Measurements from ENCODE around the gene DGKI.

The DGKI gene

DNA sequence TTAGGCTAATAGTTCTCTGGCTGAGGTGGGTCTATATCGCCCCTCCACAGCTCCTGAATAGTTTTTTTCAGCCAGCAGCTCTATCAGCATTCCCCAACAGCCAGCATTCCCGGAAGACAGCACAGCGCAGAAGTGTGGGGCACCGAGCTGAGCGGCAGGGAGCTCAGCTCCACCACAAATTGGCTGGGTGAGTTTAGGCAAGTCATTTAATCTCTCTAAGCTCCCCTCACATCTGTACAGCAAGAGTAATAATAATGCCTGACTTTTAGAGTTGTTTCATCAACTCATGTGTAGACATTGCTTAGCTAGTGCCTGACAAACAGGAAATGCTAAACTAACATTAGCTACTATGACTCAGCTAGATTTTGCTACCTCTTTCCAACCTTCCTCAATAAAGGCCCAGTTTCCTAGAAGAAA lies 255.3 kb downstream of the DGKI start:
- DNase-seq, result peak; percentile 56

DNA sequence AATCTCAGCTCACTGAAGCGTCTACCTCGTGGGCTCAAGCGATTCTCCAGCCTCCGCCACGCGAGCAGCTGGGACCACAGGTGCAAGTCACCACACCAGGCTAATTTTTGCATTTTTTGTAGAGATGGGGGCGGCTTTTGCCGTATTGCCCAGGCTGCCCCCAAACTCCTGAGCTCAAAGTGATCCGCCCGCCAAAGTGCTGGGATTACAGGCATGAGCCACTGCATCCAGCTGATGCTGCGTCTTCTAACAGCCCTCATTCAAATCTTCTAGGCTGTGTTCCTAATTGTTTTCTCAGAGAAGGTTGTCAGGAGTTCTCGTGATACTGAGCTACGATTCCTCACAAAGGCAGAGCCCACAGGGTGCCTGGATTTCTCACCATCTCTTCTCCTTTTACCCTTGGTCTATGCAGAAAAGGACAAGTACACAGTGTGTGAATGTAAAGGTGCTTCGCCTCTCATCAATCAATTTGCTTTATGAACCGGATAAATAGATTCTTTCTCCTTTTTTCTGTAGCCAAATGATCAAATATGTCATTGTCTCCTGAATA lies 255.9 kb downstream of the DGKI start:
- DNase-seq, result no peak

DNA sequence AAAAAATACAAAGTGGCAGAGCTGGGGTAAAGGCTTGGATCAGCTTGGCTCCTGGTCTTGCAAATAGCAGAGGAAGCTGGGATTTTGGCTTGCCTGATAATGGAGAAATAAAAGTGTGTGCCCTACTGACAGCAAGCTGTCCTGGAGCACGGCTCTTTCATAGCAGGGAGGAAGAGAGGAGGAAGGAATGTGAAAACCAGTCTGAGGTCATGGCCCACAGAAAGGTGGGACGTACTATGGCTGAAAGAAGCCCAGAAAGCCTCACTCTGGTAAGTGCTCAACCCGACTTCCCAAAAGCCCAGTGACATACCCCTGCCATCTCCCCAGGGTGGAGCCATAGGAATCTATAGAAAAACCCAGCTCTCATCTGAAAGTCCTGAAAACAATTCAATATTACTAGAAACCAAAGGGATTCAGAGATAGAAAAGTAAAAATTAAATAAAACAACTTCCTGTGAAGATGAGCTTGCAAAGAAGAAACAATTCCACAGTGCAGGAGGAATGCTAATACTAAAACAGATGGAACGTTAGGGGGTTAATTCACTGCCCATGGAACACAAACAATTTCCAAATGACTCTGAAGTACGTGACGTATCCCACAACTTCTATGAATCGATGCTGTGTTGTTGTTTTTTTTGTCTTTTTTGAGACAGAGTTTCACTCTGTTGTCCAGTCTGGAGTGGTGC lies 256.6 kb downstream of the DGKI start:
- DNase-seq, result peak; percentile 29

DNA sequence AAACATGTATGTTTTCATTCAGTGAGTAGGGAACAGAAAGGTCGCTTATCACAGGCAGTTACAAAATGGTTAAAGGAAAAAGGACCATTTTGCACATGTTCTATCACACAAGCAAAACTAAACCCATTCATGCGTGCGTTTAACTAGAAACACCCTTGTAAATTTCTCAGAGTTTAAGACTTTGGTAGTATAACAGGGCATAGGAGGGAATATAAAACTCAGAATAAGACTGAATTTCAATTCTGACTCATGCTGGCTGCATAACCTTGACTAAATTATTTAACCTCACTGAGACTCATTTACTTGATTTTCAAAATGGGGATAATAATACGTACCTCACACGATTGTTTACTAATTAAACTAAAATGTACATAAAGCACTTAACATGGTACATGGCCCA lies 259.4 kb downstream of the DGKI start:
- no peak for DNase-seq

DNA sequence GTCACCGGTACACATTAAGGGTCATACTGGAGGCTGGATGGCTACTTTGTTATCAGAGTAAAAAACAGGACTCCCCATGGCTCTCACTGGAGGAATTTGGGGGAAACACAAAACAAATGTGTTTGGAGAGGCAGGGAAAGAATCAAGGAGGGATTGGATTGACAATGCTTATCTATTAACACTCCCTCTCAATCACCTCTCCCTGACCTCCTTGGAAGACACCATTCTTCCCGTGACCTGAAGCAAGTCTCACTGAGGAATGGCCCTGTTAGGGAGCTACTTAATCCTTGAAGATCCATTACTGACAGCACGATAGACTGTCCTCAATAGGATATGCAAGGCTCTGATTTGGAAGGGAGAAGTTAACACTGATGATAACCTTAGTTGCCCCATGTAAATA lies 261.2 kb downstream of the DGKI start:
- DNase-seq, result no peak

DNA sequence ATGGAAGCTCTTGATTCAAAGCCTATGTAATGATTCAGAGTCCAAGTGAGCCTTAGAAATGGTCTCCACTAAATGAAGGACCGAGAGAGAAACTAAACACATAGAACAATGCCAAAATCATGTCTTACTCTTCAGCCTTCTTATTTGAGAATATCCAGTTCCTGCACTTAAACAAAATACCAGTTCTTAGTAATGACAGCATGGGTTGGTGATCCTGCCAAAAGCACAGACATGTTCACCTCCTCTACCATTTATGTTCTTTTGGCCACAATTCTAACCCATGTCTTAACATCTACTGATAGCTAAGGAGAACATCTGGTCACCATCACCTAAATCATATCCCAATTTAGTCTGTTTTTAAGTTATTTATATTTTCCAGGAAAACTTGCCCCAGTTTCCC lies 263.6 kb downstream of the DGKI start:
- no peak for DNase-seq

DNA sequence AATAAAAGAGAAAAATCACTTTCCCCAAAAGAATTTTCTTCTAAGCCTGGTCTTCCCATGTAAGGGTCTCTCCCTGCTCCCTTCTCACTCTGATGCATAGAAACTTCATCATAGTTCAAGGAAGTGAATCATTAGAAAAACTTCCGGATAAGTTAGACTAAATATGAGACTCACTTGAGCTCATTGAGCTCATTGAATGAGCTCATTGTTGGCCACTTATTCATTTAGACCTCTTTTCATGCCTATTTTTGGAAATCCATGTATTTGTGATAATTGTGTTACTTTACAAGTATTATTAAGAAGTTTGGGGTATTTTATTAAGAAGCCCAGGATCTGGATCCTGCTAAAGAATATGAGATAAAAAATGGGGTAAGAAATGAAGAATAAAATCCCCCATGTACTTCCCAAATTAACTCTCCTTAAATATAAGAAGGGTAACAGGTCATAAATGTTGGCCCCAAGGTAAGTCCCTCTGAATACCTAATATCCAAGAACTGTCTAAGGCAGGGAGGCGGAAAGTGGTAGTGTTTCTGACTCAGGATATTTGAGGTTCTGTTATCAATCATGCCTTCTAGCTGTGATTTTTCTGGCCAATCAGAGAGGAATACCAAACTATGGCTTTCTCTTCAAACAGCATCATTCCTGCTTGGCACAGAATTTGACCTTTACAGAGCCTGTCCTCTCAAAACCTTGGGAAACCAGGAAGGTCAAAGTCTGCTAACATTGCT lies 266.7 kb downstream of the DGKI start:
- DNase-seq, result peak; percentile 90

DNA sequence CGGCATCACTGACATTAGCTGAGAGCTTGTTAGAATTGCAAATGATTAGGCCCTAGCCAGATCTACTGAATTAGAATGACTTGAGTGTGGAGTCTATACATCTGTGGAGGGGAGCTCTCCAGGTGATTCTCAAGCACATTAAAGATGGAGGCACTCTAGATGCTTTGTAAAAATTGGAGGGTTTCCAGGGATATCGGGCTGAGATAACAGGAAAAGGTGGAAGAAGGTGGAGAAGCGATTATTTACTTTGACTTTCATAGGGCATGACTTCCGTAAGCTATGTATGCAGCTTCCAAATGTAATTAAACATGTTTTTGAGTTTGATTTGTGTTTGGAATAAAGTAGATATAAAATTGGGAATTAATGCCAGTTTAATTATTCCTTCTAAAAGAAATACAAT lies 268.2 kb downstream of the DGKI start:
- no peak for DNase-seq

DNA sequence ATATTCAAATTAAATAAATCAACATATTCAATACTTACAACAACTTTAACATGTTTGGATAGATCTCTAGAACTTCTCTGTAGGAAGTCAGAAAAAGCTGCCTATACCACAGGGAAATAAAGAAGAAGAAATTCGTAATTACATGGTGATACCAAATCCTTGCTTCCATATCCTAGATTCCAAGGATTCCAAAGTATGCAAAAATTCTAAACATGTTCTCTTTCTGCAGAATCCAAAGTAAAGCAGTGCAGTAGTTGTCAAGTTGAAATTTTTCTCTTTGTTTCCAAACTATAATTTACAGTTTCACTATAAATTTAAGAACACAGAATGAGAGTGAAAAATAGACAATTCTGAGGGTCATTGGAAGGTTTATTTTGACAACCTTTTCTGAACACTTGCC lies 269.6 kb downstream of the DGKI start:
- peak; percentile 54 for DNase-seq

DNA sequence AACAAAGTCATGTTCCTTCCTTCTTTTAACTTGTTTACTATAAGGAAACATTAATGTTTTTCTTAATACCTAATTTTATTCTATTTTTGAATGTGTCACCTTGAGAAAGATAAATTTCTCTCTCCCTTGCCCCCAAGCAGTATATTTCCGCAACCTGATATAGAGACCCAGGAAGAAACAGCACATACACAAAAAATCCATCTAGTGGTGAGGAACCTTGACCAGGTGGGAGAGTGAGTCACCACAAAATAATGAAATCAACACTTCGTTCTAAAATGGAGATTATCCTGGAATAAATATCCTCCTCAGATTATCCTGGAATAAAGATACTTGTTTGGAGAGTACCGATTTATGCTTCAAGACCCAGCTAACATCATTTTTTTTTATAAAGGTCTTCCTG lies 270.3 kb downstream of the DGKI start:
- DNase-seq, result no peak

DNA sequence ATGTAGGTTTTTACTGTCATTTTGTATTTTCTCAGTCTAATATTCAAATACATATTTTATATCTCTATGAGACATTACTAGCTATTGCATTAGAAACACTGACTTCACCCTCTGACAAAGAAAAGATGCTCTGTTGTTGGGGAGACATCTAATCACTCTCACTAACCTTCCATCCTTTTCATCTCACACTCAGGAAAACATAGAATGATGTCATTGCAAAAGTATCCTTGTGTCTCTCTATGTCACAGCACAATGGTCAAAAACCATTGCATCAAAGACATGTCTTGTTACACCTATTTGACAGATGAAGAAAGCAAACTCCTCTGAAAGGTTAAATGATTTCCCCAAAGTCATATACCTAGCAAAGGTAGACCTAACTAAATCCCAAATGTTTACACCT lies 272.0 kb downstream of the DGKI start:
- DNase-seq, result no peak

DNA sequence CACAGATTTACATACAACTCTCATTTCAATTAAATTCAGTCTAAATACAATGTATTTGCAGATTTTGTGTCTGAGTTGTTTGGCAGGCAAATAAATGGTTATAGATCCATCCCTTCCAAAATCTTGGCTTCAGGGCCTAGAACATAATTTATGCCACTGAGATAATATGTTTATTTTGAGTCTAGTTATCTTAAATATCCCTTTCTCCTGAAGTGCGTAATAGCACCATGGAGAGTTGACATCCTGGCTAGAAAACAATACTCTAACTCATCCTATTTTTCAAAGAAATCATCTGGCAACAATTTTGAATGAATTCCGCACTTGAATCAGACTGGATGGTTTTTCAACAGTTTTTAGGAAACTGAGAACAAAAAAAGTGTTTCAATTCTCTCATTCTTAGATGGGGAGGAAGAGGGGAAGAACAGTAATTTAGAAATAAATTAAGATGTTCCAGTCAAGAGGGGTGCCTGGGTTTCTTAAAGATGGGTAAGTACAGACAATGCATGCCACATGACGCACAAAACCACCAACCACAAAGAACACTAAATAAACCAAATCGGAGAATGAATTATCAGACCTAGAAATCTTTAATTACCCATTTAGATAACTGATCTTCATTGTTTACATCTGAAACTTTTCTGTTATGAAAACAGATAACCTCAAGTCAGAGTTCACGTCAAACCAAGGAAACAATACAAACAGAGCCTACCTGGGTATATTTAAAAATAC lies 274.6 kb downstream of the DGKI start:
- no peak for DNase-seq

DNA sequence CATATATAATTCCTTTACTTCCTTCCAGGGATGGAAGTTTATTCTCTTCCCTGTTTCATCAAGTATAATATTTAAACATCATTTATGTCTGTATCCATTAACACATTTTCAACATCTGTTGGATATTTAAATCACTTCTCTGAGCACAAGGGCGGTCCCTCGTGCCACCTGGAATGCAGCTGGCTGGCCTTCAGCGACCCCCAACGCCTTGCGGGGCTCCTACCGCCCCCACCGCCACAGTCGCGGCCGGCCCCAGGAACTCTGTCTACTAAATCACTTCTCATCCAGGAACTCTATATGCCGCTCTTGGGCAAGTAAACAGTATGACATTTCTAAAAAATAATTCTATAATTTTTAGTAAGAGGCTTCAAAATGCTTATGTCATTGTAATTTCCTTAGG lies 282.1 kb downstream of the DGKI start:
- no peak for DNase-seq

DNA sequence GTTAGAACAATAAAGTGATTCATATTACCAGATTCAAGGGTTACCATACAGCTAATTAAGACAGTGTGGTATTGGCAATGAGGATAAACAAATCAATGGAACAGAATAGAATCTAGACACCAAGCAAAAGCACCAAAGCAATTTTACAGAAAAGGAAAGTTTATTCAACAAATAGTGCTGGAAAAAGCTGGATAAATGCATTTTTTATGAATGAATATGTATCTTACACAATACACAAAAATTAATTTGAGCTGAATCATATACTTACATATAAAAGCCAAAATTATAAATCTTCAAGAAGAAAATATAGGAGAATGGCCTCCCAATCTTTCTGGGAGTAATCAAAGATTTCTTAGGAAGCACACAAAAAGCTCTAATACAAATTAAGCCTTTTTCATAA lies 282.8 kb downstream of the DGKI start:
- peak; percentile 49 for DNase-seq

DNA sequence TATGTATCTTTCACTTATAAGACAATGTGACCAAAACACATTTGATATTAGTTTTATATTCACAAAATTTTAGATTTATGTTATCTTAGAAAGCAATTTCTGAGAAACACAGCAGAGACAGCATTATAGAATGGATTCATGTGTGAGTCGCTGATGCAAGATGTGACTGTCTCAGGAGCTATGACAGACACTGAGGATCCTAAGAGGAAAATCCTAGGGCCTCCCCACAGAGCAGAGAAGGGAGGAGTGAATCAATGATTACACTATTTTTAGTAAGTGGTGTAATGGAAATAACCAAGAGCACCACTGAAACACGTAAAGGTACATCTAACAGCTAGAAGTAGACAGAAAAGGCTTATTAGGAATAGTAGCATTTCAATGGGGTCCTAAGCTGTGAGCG lies 299.3 kb downstream of the DGKI start:
- peak; percentile 67 for DNase-seq

DNA sequence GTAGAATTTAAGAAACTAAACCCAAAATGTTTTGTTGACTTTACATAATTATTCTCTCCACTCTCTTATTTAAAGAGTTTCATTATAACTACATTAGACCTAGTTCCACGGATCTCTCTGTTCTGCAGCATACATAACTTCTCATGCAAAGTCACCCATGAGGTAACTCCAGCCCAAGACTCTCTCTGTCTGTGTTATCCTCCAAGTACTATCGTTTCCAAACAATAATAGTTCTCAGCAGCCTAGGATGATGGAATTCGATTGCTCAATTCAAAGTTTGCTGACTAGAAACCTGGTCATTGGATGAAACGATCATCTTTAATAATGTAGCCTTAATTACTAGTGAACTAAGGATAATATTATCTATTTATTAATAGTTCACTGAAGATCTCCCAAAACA lies 300.1 kb downstream of the DGKI start:
- DNase-seq, result peak; percentile 14

DNA sequence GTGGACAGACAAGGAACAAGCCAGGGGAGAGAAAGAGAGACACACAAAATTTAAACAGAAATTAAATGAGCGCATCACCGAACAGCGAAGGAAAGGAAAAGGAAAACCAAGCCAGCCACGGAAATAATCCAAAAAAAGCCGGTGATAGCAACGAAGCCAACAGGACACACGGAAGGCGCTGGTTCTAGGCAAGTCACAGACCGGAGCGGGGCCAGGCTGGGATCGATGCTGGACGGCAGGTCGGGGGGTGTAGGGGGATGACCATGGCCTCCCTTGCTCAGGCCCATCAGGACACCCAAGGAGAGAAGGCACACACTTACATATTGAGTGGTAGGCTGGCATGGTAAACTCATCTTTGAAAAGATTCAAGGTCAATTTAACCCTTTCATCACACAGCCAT lies 300.8 kb downstream of the DGKI start:
- no peak for DNase-seq

DNA sequence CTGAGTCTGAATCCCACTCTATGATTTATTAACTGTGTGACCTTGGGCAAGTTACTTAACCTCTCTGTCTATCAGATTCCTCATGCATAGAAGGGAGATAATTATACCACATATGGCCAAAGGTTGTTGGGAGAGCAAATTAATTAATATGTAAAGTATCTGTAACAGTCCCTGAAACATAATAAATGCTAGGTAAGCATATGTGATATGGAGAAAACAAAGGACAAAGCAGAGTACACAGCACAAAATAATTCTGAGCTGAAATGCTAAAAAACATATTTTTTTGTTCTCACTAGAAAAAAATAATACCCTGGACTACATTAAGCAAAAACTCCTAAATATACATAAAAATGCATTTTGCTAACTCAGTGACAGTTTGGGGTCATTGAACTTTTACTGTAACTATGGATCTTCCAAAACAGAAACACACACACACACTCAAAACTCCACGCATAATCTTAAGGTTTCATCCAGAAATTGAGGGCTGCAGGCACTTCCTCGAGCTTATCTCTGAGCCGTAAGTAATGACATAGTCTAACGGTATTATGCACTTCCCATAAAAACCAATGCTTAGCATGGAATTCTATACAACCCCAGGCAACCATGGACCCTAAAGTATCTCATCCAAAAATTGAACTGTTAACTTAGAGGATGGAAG lies 301.6 kb downstream of the DGKI start:
- no peak for DNase-seq

DNA sequence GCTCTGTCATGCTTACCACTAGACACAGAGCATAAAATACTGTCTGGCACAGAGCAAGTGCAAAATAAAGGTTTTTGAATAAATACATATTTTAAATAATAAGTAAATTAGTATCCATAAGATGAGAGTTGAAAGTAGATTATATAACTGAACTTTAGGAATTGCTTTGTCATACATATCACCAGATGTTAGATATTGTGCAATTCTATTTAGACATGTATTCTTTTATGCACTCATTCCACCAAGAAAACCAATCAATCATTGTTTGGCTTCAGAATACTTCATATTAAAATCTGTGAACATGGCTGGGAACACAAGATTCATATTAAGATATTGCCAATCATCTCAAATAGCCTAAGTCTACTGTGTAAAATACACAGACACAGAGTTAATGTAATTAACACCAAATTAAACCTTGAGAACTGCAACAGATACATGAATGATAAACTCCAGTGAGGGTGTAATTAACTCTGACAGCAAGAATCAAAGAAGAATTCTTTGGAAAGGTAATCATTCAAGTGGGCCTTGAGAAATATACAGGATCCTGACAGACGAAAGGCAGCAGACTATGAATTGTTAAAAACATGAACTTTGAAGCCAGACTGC lies 302.2 kb downstream of the DGKI start:
- no peak for DNase-seq

DNA sequence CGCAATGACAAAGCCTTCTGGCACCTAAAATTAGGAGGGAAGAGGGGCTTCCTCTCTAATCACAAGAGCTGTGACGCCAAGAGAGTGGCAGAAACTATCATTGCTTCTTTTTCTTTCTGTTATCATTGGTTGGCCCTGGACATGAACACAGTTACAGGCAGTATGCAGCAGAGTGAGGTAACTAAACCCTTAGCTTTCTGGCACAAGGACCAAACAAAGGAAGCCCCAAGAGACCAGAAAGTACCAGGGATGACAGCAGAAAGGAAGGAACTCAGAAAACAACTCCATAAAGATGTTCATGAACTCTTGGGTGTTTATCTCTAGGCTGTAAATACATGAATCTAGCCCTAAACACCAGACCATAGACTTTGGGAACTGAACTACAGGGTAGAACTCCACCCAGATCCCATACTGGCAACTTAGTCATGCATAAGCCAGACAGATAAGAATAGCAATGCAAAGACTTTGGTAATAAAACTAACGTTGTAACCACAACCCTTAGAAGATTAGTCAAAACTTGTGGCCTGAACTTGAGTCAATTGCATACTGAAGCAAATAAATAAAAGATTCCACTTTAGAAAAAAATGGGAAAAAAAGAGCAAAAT lies 307.6 kb downstream of the DGKI start:
- DNase-seq, result peak; percentile 86

DNA sequence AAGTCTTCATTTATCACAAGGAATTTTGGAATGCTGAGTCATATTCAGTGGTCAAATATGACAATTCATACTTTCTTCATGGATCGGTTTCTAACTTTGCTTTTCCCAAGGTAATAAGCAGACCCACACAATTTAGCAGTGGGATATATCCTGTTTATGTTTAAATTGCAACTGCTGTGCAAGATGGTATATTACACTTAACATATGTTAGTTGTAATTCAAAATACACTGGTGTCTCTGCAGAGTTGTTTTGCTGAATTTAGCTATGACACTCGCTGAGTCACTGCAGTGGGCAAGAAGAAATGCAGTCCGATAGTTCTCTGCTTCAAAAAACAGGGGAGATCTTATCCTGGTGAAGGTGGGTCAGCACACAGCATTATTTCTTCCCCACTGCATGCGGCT lies 308.4 kb downstream of the DGKI start:
- DNase-seq, result peak; percentile 87

DNA sequence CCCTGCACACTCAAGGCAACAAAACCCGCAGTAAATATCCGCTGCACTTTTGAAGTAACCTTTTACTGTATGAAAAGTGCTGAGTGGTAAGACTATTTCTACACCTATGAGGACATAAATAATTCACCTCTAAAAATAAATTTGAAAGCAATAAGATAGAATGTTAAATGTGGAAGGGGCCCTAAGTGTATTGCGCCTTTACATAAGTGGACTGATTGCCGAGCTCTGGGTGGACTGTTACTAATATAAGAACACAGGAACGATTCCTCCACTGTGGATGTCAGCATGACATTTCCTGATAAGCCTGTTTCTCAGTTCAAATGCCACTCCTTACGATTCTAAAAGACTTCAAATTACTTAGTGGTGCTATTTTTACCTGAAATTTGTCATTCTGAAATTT lies 311.2 kb downstream of the DGKI start:
- no peak for DNase-seq

All from fibroblast of skin of scalp (primary cell).